ENCODE data around the gene BICD2. TPM values are rescaled to one million over a fixed set of nuclear protein-coding genes. Genes with fewer than 3 reads are reported as not detected.

The BICD2 gene
- total and polyA plus RNA-seq, 2 donors (not counting 1 experiment from before 2014, with no cell fraction given): 33.2 to 49.5 TPM

- ChIA-PET POLR2A (interaction anchor here (0.6 to 2.4 kb wide), 8 partner anchors 8 to 299 kb away, joined by 3 to 20 read pairs (median 4); partner anchors contain the start of gene BICD2), CTCF (interaction anchor here (0.7 to 12.4 kb wide), 23 partner anchors 10 to 276 kb away, joined by 3 to 241 read pairs (median 4); partner anchors contain the start of genes BICD2 and IPPK)
- peak overlapping the region in 4 of 5 experiments; percentile 31 to 67 (median 52) for H3K4me3 ChIP-seq (ENCODE audit: control extremely low read depth in 1 of 5, extremely low read depth in 1 of 5, insufficient read depth in 1 of 5, low read depth in 2 of 5, low read length in 4 of 5)
- intact Hi-C loops (cut with micrococcal nuclease): loop anchor here (1.0 kb wide), 3 partner anchors 36 to 61 kb away; partner anchors contain the start of gene IPPK
- peaks cover 68% of the 10 kb centered on the region for H4K20me1 ChIP-seq (ENCODE audit: control insufficient read depth, insufficient read depth, low read length, poor library complexity, severe bottlenecking)
- Mint-ChIP-seq H3K27me3 (no peaks in the 10 kb centered on the region), H3K4me1 (peaks cover 84% of the 10 kb centered on the region), H3K9me3 (ENCODE audit: insufficient read depth) (no peaks in the 10 kb centered on the region), H3K27ac (peak overlapping the region; percentile 95), H3K4me3 (peak overlapping the region; percentile 91)
- no peaks in the 10 kb centered on the region for H3K9me3 ChIP-seq (ENCODE audit: control extremely low read depth in 1 of 3, control insufficient read depth in 2 of 3, insufficient read depth in 1 of 3, low read length in 2 of 3)
- H2AFZ ChIP-seq (ENCODE audit: insufficient read depth, low read depth, low read length, poor library complexity, severe bottlenecking): peak overlapping the region; percentile 17
- peak overlapping the region; percentile 85 for H3K4me2 ChIP-seq (replicated peaks; ENCODE audit: low read depth, low read length, poor library complexity, severe bottlenecking)
- peaks cover 91% of the 10 kb centered on the region for H3K79me2 ChIP-seq (ENCODE audit: control insufficient read depth, insufficient read depth, low read length)
- H3K9ac ChIP-seq (ENCODE audit: low read length): peak overlapping the region; percentile 60
- DNase-seq: peak; percentile 80
- H3K4me1 ChIP-seq (ENCODE audit: control insufficient read depth in 2 of 2, insufficient read depth in 2 of 2, low read length in 2 of 2): peaks cover 63 to 81% of the 10 kb centered on the region in 2 donors
- 42% methylated on average over 21 of the region's 22 CpGs for WGBS (ENCODE audit: insufficient coverage)
- no peaks in the 10 kb centered on the region for H3K27me3 ChIP-seq (replicated peaks in 1 of 4; ENCODE audit: control extremely low read depth in 1 of 4, control insufficient read depth in 3 of 4, insufficient read depth in 4 of 4, low read length in 3 of 4)
- ATAC-seq (ENCODE audit: low read depth): peak; percentile 92
- peak overlapping the region; percentile 58 to 76 for H3K27ac ChIP-seq (ENCODE audit: low read length in 2 of 2)
- H3K36me3 ChIP-seq (replicated peaks in 1 of 2; ENCODE audit: control extremely low read depth in 1 of 2, control insufficient read depth in 1 of 2, extremely low read depth in 1 of 2, insufficient read depth in 2 of 2, low read length in 1 of 2): peaks cover 0 to 38% of the 10 kb centered on the region in 2 experiments
- TF ChIP-seq EZH2 (IDR thresholded peaks at IDR 0.05; ENCODE audit: borderline replicate concordance, insufficient read depth, low read depth, low read length, poor library complexity, severe bottlenecking) (no peak), CTCF (IDR thresholded peaks at IDR 0.05) (peak; percentile 78)
These were observed 35.5 kb downstream of the BICD2 start for GRCh38 chr9:92728831-92729734.
